ENCODE data around the gene SLC17A9.

The SLC17A9 gene, protein sequence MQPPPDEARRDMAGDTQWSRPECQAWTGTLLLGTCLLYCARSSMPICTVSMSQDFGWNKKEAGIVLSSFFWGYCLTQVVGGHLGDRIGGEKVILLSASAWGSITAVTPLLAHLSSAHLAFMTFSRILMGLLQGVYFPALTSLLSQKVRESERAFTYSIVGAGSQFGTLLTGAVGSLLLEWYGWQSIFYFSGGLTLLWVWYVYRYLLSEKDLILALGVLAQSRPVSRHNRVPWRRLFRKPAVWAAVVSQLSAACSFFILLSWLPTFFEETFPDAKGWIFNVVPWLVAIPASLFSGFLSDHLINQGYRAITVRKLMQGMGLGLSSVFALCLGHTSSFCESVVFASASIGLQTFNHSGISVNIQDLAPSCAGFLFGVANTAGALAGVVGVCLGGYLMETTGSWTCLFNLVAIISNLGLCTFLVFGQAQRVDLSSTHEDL

DNA sequence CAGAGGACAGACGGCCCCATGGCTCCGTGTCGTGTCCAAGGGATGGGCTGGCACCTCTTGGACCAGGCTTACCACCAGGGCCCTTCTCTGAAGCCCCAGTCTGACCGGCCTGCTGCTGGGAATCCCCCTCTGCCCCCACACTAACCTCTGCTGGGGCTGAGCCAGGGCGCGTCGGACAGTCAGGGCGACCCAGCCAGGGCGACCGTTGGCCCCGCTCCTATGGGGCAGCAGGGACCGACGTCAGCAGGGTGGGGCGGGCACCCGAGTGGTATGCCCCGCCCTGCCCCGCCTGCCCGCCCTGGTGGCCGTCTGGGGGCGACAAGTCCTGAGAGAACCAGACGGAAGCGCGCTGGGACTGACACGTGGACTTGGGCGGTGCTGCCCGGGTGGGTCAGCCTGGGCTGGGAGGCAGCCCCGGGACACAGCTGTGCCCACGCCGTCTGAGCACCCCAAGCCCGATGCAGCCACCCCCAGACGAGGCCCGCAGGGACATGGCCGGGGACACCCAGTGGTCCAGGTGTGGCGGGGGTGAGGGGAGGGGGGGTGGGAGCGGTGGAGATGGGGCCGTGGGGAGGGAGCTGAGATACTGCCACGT lies at the start of gene SLC17A9:
Gene SLC17A9, plus strand, starts transcription at position 337 of the 595 bp plus-strand sequence. Its CDS starts 122 bp downstream, at position 459.
- DNase-seq = peak in 1 of 6 experiments; percentile 49

DNA sequence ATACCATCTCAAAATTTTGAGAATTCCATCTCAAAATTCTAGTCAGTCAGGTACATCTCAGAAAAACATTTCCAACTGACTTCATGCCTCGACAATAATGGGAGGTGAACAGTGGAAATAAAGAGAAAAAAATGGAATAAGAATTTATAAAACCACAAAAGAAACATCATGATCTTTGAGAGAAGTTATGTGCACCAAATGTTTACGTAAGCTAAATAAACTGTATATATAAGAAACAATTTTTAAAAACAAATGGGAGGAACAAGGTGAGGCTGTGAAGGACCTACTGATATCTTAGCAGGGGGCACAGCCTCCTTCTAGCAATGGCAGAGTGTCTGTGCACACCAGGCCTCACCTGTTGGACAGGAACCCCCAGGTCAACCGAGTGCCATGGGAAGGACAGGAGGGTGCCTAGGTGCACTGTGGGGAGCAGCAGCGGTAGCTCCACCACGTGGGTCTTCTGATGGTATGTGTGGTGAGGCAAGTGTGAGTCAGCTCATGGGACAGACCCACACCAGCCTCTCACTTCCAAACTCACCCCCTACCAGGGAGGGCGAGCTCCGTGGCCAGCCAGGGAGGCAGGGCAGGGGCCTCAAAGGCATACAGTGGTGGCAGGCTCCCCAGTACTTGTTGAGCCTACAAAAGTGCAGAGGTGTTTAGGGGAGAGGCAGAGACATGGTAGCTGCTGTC lies 49.4 kb upstream of the SLC17A9 start:
- DNase-seq = no peak

DNA sequence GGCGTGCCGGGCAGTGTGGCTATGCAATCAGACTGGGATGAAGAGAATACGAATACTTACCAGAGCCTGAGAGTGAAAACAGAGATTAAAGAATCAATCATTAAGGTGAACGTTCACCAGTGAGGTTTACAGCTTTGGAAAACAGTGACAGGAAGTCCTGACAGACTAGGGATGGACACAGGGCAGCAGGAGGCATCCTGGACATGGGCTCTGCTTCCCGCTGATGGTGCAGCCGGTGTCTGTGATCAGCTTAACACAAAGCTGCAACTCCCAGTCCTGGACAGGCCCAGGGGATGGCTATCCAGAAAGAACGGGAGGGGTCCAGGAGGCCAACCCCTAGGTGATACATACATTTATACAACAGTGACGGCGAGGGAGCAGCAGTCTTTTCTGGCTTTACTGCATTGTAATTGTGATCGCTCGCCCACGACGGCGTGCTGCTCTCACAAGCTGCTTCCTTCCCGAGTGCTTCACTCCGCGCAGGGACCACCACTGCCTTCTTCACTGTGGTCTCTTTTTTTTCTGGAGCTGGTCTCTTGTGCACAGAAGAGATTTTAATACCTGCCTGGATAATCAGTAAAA lies 46.9 kb upstream of the SLC17A9 start:
- DNase-seq = no peak

DNA sequence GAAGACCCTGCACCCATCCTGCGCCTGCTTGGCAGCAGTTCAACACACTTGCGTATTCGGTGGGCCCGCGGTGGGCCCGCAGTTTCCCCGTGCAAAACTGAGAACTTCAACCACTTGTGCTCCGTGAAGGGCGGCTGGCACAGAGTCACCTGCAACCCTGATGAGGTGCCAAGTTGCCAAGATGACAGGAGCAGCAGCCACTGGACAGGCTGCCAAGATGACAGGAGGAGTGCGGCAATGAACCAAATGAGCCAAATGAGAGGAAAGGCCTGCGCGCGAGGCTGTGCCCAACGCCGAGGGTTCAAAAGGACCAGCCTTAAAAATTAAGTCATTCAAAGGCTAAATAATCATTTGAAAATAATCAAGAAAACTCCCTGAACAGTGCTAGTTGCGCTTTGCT lies 46.3 kb upstream of the SLC17A9 start:
- DNase-seq = no peak

DNA sequence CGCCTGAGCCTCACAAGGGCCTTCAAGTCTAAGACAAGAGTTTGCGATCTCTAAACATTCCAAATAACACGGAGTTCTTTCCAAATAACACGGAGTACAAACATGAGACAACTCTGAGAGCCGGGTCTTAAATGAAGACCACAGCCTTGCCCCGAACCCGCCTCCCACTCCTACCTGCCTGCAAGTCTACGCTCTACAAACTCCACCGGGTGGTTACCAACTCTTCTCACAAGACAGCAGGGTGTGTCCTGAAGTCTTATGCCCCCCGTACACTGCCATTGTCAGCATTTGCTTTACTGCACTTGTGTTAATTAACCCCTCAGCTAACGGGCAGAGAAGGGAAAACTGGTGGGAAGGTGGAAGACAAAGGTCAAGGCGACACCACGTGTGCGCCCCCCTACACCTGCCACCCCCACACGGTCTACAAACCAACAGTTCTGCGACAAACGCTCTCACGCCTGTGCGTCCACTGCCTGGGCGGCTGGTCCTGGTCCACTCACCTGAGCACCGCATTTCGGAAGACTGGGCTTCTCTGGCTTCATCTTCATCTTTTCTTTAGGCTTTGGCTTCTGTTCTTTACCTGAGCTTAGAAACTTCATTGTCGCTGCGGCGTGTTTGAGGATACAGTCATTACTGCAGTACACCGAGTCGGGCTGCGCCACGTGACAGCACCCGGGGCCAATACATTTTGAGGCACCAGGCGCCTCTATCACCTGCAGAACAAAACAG lies 45.7 kb upstream of the SLC17A9 start:
- DNase-seq = no peak

DNA sequence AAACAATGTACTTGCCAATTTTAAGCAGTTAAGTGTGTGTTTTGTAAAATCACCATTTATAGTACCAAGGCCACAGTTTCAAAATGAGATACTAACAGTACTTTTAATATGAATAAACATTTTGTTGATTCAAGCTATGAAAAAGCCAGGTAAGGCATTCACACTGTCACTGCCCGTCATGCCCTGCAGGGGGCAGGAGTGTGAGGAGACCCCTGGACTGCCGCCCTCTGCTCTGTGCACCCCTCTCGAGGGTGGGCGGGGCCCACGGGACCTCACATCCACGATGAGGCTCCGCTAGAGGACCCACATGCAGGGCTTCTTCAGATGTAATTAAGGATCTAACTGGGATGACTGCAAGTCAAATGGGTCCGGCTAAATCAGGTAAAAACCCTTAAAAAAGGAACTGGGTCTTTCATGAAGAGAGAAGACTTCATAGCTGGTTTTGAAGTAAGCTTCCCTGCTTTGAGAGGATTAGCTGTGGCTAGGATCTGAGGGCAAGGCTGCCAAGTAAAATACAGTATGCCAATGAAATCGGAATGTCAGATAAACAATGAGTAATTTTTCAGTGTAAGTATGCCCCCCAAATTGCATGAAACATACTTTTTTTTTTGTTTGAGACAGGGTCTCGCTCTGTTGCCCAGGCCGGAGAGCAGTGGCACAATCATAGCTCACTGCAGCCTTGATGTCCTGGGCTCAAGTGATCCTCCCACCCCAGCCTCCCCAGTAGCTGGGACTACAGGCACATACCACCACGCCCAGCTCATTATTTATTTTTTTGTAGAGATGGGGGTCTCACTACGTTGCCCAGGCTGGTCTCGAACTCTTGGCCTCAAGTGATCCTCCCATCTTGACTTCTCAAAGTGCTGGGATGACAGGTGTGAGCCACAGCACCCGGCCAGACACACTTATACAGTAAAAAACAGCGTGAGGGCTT lies 44.9 kb upstream of the SLC17A9 start:
- peak in 5 of 6 experiments; percentile 18 to 39 (median 27) for DNase-seq

DNA sequence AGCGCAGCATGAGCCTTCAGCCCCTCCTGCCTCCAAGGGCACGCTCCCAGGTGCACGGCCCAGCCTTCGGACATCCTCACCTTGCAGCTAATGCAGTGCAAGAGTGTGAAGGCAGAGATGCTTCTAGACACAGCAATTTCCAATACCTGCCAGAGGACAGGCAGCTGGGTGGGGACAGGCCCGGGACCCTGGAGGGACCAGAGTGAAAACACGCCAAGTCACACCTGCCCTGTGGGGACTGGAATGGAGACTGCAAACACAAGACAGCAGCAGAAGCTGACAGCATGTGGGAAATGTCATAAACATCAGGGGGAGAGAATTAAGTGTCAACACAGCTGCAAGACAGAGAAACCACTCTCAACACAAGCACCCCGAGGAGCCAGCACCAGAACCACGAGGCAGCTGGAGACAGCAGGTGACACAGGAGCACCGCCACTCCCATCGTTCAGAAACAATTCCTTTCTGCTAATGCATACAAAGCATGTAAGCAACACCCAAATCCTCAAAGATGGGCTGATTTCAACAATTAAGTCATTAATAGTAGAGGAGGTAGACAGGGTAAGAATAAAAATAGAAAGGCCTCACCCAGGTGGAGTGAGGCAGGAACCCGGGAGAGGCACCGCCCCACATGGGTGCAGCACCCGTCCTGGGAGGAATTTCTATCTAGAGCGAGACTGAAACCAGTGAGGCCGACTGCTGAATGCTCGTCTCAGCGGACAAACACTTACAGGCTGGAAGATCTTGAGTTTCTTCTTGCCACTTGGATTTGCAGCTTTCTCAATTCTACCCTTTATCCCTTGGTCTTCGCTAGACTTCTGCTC lies 43.3 kb upstream of the SLC17A9 start:
- DNase-seq = no peak

DNA sequence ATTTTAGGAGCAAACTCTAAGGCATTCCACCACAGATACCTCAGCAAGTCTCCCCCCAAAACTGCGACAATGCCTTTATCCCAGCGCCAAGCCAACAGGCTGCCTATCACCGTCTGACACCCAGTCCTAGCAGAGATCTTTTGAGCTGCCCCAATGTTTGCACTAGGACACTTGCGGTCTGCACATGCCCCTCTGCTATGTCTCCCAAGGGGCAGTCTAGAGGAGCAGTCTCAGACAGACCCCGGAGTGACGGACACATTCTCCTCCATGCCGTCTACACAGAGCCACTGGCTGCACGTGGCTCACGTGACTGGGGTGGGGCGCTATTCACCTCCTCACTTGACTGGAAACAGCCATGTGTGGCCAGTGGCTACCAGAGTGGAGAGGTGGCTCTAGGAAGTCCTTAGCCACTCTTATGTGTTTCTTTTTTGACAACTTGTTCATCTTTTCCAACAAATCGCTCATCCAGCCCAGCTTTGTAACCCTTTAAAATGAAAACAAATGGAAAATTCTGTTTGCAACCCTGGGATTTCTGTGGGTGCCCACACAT lies 42.2 kb upstream of the SLC17A9 start:
- no peak for DNase-seq

DNA sequence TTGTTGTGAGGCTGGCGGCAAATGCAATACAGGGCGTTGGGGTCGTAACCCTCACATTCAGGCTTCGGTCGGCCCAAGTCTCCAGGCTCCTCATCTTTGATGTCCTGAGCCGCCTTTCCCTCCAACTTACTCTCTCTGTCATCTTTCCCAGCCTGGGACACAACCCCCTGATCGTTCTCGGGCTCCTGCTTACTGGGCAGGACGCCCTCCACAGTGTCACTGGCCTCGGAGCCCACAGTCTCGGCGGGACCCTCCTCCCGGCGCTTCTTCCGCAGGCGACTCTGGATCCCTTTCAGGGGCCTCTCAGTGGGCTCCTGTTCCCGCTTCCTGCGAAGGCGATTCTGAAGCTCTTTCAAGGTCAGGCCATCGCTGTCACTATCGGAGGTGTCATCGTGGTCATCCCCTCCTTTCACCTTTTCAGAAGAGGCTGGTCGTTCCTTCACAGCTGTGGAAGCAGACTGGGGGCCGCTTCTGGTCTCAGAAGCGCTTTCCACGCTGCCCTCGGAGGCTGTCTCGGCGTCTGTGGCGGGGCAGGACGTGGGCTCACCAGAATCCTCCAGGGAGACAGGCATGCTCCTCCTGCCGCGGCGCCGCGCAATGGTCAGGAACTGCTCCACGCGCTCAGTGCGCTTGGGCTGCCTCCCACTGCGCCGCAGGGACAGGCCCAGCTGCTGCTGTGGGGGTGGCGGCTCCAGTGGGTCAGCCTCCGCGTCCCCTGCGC lies 41.6 kb upstream of the SLC17A9 start:
- no peak for DNase-seq

DNA sequence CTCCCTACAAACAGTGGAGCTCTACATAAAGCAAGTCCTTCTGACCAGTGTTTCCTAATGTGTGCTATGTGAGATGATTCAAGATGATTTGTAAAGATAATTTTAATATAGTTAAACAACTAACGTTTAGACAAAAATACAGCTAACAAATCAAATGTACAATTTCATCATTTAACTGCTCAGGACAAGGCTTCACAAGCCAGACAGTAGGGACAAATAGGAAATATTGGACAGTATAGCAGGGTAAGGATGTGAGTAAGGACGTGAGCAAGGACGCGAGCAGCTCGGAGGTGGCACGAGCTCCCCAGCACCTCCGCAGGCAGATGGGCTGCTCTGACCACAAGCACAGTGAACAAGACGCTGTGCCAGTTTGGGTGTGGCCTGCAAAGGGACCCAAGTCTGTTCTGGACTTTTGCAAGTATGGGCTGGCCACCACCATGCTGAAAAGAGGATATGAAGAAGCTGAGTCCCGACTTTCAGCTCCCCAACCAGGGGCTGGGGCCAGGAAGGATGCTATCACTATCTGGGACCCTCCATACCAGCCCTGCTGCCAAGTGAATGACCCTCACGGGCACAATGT lies 40.7 kb upstream of the SLC17A9 start:
- DNase-seq = no peak

DNA sequence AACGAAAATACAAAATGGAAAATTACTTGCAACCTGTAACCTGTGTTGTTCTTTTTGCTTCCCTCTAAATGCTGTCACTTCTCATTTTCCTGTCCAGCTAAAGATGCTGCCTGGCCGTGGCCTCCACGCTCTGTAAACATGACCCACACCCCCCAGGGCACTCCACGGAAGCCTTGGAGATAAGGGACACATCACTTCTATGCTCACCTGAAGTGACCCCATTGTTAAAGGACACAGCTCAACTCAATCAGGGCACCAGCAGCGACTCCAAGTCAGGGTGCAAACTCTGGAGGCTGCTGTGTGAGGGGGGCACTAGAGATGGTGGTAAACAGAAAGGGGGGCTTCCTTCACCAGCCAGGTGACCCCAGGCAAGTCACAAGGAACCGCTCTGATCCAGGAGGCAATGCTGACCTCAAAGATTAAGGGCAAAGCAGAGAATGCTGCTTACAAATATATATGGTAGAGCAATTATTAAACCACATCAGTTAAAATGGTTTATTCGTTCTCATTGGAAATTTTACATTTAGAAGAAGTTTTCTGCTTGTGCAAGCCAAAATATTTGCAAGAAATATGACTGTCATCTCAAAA lies 39.4 kb upstream of the SLC17A9 start:
- DNase-seq = no peak

DNA sequence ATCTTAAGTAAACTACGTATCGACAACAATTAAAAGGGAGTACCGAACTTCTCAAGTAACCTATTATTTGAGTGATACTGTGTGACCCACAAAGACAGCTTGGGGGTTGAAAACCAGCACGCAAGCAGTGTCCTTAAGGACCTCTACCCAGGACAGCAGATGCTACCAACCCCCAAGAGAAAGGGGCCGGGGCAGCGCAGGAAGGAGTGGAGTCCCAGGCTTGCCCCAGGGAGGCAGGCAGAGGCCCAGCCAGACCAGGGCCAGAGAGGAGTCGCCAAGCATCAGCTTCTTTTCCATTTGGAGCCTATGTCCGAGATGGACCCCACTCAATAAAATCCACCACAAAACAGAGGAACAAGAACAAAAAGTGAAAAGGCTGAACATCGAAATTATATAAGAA lies 38.1 kb upstream of the SLC17A9 start:
- DNase-seq = no peak

DNA sequence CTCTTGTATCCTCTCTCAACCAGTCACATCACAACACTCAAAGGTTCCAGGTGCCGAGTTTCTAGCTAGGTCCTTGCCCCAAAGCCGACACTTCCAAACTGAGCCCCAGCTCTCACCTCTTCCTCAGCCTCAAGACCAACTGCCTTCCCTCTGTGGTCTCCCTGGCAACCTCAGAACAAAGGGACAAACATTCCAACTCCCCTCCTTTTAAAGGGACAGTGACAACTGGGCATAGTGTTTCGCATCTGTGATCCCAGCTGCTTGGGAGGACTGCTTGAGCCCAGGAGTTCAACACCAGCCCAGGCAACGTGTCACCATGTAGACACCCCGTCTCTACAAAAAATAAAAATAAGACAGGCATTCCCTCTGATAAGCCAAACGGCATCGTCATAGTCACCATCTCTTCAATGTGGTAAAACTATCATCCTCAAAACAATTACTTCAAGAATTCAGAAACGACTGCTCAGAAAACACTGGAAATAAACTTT lies 37.5 kb upstream of the SLC17A9 start:
- DNase-seq = peak in 3 of 6 experiments; percentile 9 to 25 (median 21)

DNA sequence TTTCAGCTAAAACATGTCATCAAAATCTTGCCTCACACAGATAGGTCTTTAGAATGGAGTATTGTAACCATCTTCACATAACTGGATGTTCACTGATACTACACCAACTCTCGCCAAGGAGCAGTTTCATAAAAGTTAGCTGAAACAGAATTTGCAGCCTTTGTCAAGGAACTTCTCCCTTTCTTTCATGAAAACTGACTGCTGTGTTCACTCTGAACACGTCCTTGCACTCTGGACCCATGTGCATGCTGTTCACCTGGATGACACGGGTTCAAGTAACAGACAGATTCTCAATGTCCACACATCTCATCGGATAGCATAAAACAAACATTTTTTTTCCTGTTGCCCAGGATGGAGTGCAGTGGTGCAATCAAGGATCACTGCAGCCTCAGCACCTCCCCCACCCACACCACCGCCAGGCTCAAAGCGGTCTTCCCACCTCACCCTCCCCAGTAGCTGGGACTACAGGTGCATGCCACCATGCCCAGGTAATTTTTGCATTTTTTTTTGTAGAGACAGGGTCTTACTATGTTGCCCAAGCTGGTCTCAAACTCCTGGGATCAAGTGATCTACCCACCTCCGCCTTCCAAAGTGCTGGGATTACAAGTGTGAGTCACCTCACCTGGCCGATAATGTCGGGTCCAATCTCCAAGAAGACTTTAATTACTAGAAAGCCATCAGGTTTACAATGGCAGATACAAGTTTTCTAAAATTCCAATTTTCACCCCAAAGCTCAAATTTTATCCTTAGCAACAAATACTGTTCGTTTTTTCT lies 35.6 kb upstream of the SLC17A9 start:
- no peak for DNase-seq

DNA sequence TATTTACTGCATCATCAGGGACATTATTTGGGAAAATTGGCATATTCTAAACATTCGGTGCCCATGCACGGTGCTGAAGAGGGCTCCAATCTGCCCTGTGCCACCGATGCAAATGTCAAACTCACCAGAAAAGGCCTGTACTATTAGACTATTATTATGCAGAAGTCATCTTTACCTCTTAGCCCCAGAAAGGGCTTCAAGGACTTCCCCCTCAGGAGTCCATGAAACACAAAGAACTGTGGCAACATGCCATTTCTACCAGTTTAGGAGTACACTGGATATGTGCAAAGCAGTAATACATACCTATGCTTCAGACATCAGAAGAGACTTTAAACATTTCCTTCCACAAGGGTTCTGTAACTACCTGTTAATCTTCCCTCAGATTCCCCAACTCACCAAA lies 34.8 kb upstream of the SLC17A9 start:
- DNase-seq = no peak

DNA sequence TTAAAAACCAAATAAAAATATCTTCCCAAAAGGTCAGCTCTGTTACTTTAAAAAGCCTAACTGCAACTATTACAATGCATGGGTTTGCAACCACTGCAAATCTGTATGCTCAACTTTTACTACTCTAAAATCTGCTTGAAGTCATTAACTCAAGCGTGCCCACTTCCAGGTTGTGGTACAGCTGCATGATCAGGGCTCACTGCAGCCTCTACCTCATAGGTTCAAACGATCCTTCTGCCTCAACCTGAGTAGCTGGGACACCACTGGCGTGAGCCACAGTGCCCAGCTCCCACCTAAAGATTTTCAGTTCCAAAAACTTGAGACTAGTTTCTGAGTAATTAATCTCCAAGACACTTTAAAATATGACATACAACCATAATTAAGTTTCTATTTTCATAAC lies 34.4 kb upstream of the SLC17A9 start:
- peak in 3 of 6 experiments; percentile 34 to 48 (median 48) for DNase-seq

DNA sequence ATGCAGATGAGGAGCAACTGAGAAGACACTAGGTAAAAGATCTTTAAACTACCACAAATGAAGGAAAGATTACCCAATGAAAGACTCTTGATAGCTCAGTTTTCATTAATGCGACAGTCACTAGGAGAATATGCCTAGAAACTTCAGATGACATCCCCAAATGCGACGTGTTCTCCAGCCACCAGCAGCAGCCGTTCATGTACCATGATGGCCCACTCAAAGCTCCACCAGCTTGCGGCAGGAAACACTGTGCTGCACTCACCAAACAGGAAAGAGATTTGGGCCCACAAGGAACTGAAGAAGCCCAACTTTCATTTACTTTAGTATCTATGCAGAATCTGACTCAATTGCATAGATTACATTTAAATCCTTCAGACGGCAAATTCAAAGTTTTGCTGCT lies 33.7 kb upstream of the SLC17A9 start:
- DNase-seq = peak in 5 of 6 experiments; percentile 10 to 49 (median 36)
